Lower leg skin (tissue), 4 donors: ENCODE results near the gene CYLD. TPM values are rescaled to one million over a fixed set of nuclear protein-coding genes. Genes with fewer than 3 reads are reported as not detected.

Source experiments
- DNase-seq, 2 donors: peaks; one replicate each; pipeline ENCODE4 v3.0.0-alpha.2; 2019; ENCODE audit warnings: low spot score in 2 of 2
- H3K4me3 ChIP-seq: fragments of 200-600 bp; sonication (generic); 2 replicates; pipeline ENCODE4 v1.5.1; 2017; ENCODE audit warnings: mild to moderate bottlenecking, low read depth; ENCODE audit not compliant: poor library complexity, severe bottlenecking
- CTCF ChIP-seq, 3 donors: fragments of 450-650 bp; IDR thresholded peaks; one replicate each; pipeline ENCODE4 v1.5.1; 2016; ENCODE audit warnings: antibody characterized with exemption in 3 of 3, mild to moderate bottlenecking in 3 of 3, moderate library complexity in 2 of 3
- POLR2A ChIP-seq, 2 donors: fragments of 450-650 bp; IDR thresholded peaks; one replicate each; pipeline ENCODE4 v1.6.1; 2016 to 2017; ENCODE audit warnings: antibody characterized with exemption in 2 of 2, mild to moderate bottlenecking in 1 of 2, moderate library complexity in 1 of 2
- WGBS, 2 donors: methylation state at CpG; one replicate each; pipeline ENCODE4 v1.1.5; 2018; 5-methylcytosine and 5-hydroxymethylcytosine counted together
- intact Hi-C: fragments of 100-400 bp; cut with DNase I; formaldehyde crosslinking; loops from one replicate; pipeline ENCODE4 v1.15.0; 2023; ENCODE audit warnings: low total_unique reads
- total RNA-seq, 4 donors: library from RNA; depleted of rRNA; stranded (reverse); fragments of >200 nt; gene quantifications; one replicate each; pipeline ENCODE4 v1.1.0, GENCODE V29; 2016

The CYLD gene
- total RNA-seq, 4 donors from 2014 or later = 35.8 to 50.3 (median 41.8) TPM

- no peak for TF ChIP-seq POLR2A (IDR thresholded peaks at IDR 0.05)
- TF ChIP-seq CTCF (IDR thresholded peaks at IDR 0.05) = no peak
- 59 to 88% methylated on average over 3 of the region's 3 CpGs for WGBS, 2 donors
- H3K4me3 ChIP-seq = no peak overlapping the region
- no peak for DNase-seq
- intact Hi-C loops = no loop called here
Measured at GRCh38 chr16:50712560-50712898, 29.4 kb upstream of the CYLD start.

- no peak for DNase-seq
- intact Hi-C loops = no loop called here
- TF ChIP-seq POLR2A (IDR thresholded peaks at IDR 0.05) = no peak
- no peak for TF ChIP-seq CTCF (IDR thresholded peaks at IDR 0.05)
- 73 to 82% methylated on average over 4 of the region's 4 CpGs for WGBS, 2 donors
- no peak overlapping the region for H3K4me3 ChIP-seq
Measured at GRCh38 chr16:50712956-50713355, 28.9 kb upstream of the CYLD start.

- TF ChIP-seq CTCF (IDR thresholded peaks at IDR 0.05) = no peak
- TF ChIP-seq POLR2A (IDR thresholded peaks at IDR 0.05) = no peak
- no peak for DNase-seq
- intact Hi-C loops = no loop called here
- H3K4me3 ChIP-seq = no peak overlapping the region
- 79 to 82% methylated on average over 4 of the region's 4 CpGs for WGBS, 2 donors
Measured at GRCh38 chr16:50717091-50717490, 24.8 kb upstream of the CYLD start.

- H3K4me3 ChIP-seq = no peak overlapping the region
- intact Hi-C loops = no loop called here
- TF ChIP-seq POLR2A (IDR thresholded peaks at IDR 0.05) (no peak), CTCF (IDR thresholded peaks at IDR 0.05) (no peak)
- DNase-seq = no peak
- 86 to 98% methylated on average over 5 of the region's 5 CpGs for whole genome bisulfite sequencing, 2 donors
Measured at GRCh38 chr16:50717494-50717893, 24.4 kb upstream of the CYLD start.

GRCh38 chr16:50718061-50718760 is 23.7 kb upstream of the CYLD start:
- WGBS, 2 donors = 58 to 80% methylated on average over 16 of the region's 16 CpGs
- DNase-seq = no peak
- intact Hi-C loops = no loop called here
- no peak overlapping the region for H3K4me3 ChIP-seq
- TF ChIP-seq POLR2A (IDR thresholded peaks at IDR 0.05) (no peak), CTCF (IDR thresholded peaks at IDR 0.05) (no peak)
